HG03196 (cell line): Measurements from ENCODE around the gene GDPD2.

Source experiments
- ATAC-seq: cut with Tn5 transposase; IDR thresholded peaks from one replicate; pipeline ENCODE4 v1.9.1; 2021; ENCODE audit not compliant: unreplicated experiment

GDPD2 gene

DNA sequence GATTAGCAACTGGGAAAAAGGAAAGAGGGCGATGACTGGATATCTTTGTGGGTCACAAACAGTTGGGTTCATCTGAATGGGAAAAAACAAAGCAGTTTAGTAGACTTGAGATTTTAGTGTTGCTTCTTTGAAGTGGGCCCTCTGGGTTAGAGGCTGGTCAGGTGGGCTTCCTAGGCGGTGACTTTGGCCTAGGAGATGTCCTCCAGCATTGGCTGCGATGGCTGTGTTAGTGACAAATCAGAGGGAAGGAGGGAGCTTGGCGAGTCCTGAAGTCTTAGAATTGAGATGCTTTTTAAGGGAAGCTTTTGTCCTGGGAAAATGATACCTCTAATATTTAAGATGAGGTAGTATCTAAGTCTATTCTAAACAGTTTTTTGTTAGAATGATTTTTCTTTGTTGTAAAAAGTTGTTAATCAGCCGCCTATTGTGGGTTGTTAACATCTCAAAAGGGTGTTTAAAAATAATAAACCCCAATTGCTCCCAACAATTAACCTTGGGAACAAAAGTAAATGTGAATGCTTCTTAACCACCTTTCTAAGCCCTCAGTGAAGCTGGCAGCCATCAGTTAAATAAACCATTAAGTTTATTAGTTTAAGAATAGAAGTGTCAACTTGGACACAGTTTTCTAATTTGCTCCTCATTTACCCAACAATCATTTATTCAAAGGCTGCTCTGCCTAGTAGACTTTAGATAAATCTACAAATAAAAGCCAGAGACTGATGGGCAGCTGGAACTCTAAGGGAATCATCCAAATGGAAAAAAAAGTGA, 53.2 kb downstream of the GDPD2 start:
- ATAC-seq = no peak

DNA sequence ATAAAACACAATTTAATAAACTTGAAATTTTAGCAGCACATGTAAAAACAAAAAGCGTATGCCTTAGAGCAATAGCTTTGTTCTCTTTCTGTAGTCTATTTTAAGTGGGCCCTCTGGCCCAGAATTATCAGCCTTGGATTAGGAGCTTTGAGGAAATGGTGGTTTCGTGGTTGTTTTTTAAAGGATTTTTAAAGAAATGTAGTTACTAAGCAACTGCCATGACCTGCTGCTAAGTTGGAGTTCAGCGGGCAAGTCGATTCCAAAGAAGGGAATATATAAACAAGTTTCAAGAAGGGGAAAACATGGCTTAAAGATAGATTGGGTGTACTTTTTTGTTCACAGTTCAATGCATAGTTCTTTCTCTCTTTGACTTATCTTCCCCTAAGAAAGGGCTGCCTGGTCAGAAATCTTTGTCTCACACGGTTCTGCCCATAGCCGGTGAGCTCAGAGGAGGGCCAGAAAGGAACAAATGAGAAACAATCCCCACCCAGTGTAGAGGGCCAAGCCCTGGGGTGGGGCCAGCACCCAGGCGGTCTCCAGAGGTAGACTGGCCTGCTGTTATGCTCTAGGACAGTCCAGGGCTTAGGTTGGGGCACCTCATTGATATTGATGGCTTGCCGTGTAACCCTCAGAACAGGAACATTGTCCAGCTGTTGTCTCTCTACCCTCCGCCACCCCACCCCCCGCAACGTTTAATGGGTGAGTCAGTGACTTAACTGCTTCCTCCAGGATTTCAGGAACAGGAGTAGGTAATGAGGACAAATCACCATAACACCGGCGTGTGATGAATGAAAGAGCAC, 54.0 kb downstream of the GDPD2 start:
- no peak for ATAC-seq

DNA sequence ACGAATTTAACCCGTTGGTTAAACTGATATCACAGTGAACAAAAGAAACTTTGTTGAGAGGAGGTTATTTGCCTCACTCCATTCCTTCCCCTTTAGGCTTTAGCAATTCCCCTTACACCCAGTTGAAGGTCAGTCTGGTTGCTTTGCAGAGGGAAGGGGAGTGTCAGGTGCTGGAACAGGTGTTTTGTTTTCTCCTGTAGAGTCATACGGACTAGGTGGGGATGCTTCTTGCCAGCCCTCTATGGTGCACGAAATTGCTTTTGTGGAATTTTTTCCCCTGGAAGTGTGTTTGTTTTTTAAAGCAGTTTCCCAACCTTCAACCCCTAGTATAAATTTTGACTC, 54.6 kb downstream of the GDPD2 start:
- ATAC-seq = no peak

DNA sequence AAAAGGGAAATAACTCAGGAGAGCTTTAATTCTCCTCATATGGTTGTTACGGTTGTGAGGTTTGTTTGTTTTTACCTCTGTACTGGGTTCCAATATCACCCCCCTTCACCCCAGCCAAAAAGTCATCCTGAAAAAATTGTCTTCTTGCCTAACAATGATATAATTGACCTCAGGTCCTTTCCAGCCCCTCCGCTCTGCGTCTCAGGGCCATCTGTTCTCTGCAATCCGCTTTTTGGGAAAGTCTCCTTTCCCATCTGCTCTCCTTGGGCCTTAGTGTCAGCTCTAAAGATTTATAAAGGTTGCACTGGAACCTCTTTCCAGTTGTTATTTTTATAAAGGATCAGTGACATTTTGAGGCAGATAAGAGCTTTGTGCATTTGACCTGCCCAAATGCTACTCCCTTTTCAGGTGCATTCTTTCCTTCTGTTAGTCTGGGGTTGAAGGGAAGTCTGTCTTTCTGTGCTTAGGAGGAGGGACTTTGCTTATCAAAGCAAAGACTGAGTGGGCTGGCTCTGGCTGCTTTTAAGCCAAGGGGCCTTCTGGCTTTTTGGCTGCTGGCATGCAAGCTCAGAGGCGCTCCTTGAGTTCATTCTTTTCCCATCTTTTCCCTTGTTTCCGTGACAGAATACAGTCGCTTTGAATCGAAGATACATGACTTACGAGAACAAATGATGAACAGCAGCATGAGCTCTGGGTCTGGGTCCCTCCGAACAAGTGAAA, 55.6 kb downstream of the GDPD2 start:
- no peak for ATAC-seq

DNA sequence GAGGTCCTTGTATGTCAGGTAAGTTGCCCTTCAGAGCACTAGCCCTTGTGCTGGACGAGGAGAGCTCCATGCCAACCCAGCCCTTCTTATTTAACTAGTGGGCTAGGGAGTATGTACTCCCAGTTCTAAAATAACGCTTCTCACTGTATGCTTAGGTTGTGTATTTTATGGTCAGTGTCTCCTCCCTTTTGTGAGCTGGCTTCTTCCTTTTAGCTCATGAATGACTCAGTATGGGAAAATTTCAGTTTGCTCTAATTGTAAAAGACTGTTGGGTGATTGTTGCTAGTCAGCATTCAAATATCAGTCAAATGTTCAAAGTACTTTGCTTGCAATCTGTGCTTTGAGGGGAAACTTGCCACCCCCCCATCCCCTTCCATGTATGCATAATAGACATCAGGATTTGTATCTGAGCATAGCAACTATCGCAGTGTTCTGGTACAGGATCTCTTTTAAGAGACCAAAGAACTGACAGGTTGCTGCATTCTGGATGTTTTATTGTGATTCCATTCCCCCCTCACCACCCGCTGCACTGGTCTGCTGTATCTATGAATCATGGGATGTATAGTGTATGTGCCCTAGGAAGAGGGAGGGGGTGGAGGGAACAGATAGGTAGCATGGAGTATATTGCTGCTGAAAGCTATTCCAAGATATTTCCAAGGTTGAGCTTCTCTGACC, 56.3 kb downstream of the GDPD2 start:
- no peak for ATAC-seq

DNA sequence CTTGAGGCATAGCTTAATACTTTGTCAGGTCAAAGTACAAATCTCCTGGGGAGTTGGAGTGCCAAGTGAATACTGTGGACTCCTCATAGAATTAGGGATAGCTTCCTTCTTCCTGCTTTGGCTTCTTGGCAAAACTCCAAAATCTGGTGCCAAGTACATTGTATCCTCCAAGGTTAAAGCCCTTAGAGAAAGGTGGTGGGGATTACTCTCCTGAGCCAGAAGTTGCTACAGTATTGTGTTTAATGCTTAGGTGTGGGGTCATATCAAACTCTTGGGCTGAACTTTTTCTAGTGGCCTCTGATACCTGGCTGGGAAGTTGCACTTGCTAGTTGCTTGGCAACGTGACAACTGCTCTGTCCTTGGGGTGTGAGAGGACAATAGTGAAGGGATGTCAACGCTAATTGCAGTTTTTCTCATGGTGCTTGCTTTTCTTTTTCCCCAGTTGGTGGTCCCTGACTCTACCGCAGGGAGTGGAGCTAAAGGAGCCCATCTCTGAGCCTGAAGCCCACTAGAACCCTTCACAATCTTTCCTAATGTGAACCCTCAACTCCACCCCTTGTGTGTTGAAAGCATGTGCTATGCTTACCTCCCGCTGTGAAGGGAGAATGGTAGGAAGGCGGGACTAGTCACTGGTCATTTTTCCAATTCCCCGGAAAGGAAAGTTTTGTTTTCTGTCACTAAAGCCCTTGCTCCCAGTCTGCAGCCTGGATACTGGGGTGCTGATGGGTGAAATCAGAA, 57.0 kb downstream of the GDPD2 start:
- no peak for ATAC-seq

DNA sequence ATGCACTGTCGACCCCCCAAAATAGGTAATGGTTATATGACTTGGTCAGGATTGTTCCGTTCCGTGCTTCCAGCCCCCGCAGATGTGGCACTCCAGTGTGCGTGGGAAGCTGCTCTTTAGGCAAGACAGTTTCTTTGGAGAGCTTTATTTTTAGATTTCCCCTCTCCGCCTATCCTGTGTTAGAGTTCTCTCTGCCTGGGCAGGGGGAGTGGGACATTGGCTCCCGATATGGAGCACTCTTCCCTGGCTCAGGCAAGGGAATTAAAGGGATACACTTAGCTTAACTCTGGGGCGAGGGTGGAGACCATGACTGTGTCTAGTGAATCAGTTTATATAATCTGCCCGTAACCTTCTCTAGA, 57.5 kb downstream of the GDPD2 start:
- ATAC-seq = no peak

DNA sequence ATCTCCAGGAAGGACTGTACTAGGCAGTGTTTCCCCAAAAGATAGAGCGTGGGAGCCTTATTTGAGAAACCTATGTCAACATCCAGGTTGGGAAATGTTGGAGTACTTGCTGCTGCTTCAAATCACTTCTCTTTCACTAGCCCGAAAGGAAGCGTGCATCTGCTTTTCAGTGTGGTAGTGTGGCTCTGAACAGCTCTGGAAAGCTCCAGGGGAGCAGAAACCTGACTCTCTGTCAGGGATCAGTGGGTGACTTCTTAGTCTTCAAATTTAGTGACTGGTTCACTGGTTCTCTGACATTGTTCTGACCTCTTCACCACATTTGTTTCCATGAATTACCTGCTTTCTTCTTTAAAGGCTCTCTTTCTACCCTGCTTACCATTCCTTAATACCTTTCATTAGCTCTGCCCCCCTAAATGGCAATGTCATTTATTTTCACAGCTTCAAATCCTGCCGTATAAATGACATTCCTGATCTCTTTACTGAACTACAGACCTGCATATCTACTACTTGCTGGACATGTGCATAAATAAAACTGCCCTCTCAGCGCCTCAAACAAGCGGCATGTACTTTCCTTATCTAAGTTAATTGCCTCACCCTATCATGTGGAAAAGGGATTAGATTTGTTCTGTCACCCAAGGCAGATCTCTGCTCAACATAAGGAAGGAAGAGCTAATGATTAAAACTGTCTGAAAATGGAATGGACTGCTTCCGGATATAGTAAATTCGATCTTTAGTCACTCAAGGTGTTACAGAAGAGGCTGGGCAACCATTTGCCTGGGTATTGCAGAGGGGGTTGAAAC, 58.6 kb downstream of the GDPD2 start:
- no peak for ATAC-seq

DNA sequence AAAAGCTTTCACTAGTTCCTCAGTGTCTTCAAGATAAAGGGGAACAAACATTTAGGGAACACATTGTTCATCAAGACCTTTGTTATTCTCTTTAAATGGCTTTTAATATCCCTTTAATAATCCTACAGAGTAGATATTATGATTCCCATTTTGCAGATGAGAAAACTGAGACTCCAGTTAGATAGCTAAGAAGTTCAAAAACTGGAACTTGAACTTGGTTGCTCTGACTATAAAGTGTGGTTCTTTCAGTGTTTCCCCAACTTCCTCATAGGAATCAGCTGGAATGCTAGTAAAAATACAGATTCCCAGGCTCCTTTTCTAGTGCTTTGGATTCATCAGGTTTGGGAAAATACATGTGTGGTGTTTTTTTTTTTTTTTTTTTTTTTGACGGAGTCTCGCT, 59.2 kb downstream of the GDPD2 start:
- no peak for ATAC-seq
